Amniotic stem cell (primary cell): ENCODE results near the gene SPATS2.

Experiments used
- DNase-seq: peaks from one replicate; lab custom pipeline; 2025; lab: John Stamatoyannopoulos, UW

The SPATS2 gene

GRCh38 chr12:49556391-49557186 is 189.3 kb downstream of the SPATS2 start:
- DNase-seq = no peak

DNA sequence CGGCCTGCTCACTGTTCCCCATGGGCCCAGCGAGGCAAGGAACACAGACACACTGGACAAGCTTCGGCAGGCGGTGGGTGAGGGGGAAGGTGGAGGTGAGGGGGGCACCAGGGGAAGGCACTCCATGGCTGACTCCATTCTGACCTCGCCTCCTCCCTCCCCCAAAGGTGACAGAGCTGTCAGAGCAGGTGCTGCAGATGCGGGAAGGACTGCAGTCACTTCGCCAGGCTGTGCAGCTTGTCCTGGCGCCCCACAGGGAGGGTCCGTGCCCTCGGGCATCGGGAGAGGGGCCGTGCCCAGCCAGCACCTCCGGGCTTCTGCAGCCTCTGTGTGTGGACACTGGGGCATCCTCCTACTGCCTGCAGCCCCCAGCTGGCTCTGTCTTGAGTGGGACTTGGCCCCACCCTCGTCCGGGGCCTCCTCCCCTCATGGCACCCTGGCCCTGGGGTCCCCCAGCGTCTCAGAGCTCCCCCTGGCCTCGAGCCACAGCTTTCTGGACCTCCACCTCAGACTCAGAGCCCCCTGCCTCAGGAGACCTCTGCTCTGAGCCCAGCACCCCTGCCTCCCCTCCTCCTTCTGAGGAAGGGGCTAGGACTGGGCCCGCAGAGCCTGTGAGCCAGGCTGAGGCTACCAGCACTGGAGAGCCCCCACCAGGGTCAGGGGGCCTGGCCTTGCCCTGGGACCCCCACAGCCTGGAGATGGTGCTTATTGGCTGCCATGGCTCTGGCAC is 190.1 kb downstream of the SPATS2 start:
- DNase-seq = no peak

DNA sequence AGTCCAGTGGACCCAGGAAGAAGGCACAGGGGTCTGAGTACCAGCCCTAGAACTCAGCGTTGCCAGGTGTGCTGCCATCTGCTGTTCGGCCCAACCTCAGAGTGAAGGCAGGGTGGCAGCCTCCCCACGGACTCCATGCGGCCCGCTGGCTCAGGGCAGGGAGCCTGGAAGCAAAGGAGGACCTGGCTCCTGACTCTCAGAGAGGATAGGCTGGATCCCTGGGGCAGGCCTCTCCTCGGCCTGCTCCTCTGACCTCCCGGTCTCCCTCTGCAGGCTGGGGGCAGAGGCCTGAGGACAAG is 190.6 kb downstream of the SPATS2 start:
- no peak for DNase-seq

GRCh38 chr12:49558526-49558925 is 191.3 kb downstream of the SPATS2 start:
- no peak for DNase-seq

DNA sequence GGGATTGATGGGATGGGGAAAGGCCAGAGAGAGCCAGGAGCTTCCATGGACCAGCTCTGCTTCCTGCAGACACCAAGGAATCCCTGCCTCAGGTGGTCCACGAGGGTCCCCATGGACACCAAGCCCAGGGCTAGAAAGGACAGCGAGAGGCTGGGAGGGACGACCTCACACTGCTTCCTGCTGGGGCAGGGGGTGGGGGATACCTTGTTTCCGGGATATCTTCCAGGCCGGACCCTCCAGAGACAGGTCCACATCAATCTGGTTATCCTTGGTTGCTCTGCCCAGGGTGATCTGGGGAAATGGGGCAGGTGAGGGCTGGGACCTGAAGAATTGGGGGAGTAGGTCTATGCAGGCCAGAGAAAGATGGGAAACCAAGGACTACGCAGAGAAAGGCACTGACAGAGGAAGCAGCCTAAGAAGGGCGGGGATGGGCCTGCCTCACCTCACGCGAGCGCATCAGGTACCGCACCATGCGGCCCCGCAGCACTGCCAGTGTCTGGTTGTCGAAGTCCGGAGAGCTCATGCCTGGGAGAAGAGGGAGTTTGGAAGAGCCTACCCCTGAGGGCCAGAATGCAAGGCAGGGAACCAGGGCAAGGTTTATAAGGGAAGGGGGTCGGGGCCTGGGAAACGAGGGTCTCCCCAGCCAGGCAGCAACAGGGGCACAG is 191.9 kb downstream of the SPATS2 start:
- DNase-seq = no peak

DNA sequence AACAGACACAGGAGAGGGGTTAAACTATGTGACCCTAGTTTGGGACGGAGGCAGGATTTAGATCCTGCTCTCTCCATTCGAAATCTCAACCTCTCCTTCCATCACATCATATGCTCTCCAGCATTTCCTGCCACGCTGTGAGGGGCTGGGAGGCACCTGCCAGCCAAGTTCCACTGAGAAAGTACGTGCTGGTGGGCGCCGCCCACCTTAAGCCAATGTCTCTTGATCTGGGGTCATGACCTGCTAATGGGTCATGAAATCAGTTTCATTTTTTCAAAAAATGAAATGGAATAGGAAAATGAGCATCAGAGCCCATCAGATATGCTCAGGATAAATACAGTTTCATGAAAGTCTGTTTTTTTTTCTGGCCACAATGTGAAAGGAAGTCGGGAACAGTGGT is 193.4 kb downstream of the SPATS2 start:
- no peak for DNase-seq

DNA sequence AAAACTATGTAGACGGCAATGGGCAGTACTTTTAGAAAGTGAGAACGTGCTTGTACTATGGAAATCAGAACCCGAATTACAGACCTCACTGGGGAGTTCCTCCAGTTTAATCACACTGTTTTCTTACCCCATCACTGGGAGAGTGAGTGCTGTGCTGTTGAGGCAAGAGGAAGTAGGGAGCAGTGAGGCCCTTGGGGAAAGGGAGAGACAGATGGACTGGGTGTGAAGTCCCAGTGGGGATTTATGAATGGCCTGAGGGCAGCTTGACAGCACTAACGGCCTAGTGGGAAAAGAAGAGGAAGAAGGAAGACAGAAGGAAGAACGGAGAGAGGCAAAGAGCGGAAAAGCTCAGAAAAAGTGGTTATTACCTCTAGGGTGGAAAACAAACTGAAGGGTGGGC is 195.0 kb downstream of the SPATS2 start:
- no peak for DNase-seq

GRCh38 chr12:49562831-49563230 is 195.6 kb downstream of the SPATS2 start:
- DNase-seq = no peak

- DNase-seq = no peak
Observed at GRCh38 chr12:49563951-49564685, 196.9 kb downstream of the SPATS2 start.

- no peak for DNase-seq
Observed at GRCh38 chr12:49564686-49565405, 197.6 kb downstream of the SPATS2 start.

- no peak for DNase-seq
Observed at GRCh38 chr12:49565406-49566265, 198.4 kb downstream of the SPATS2 start.

- no peak for DNase-seq
Observed at GRCh38 chr12:49566361-49566760, 199.1 kb downstream of the SPATS2 start.

- no peak for DNase-seq
Observed at GRCh38 chr12:49567302-49567610, 200.0 kb downstream of the SPATS2 start.

- DNase-seq = peak; percentile 85
Observed at GRCh38 chr12:49567611-49568441, 200.6 kb downstream of the SPATS2 start, which contains the start of gene MCRS1. TSS of gene MCRS1 (minus strand) at chr12:49568142. CDS start at chr12:49566731, 1,411 bp downstream.

- DNase-seq = no peak
Observed at GRCh38 chr12:49568442-49569162, 201.3 kb downstream of the SPATS2 start.
